Testis (tissue), 3 donors: ENCODE data around the gene BSG. TPM values are rescaled to one million over a fixed set of nuclear protein-coding genes. Genes with fewer than 3 reads are reported as not detected.
"Not testable (repeated sequence)": the region's sequence is repeated elsewhere in the genome, so short reads cannot be mapped to it uniquely, and the experiment has no call there.

Source experiments
- DNase-seq: peaks from one replicate; pipeline ENCODE4 v3.0.0-alpha.2; 2019
- H3K27ac ChIP-seq, 2 donors: fragments of 200-600 bp; sonication (generic); one replicate each; pipeline ENCODE4 v1.5.1; 2019
- H3K27me3 ChIP-seq: fragments of 200-600 bp; sonication (generic); one replicate; pipeline ENCODE4 v1.5.1; 2019
- H3K36me3 ChIP-seq: fragments of 200-600 bp; sonication (generic); one replicate; pipeline ENCODE4 v1.5.1; 2017; ENCODE audit warnings: low read depth; ENCODE audit errors: missing control alignments
- H3K4me1 ChIP-seq: fragments of 200-600 bp; sonication (generic); one replicate; pipeline ENCODE4 v1.5.1; 2019
- H3K4me3 ChIP-seq, 2 donors: fragments of 200-600 bp; sonication (generic); one replicate each; pipeline ENCODE4 v1.5.1; 2017 to 2019
- H3K9me3 ChIP-seq: fragments of 200-600 bp; sonication (generic); one replicate; pipeline ENCODE4 v1.5.1; 2017
- CTCF ChIP-seq, 3 experiments: fragments of 450-650 bp in 2 of 3; fragments of 200-600 bp in 1 of 3; sonication (generic) in 1 of 3; IDR thresholded peaks; one replicate each; pipeline ENCODE4 v1.5.1; 2016 to 2019; ENCODE audit warnings: antibody characterized with exemption in 3 of 3, mild to moderate bottlenecking in 2 of 3, moderate library complexity in 1 of 3
- POLR2A ChIP-seq: fragments of 450-650 bp; IDR thresholded peaks from one replicate; pipeline ENCODE4 v1.6.1; 2017; ENCODE audit warnings: antibody characterized with exemption, mild to moderate bottlenecking, moderate library complexity
- WGBS, 2 donors: methylation state at CpG; one replicate each; pipeline ENCODE4 v1.1.5; 2018; 5-methylcytosine and 5-hydroxymethylcytosine counted together
- intact Hi-C: fragments of 100-400 bp; cut with DNase I; formaldehyde crosslinking; loops from one replicate; pipeline ENCODE4 v1.15.1; 2023; ENCODE audit warnings: low total_unique reads
- polyA plus RNA-seq: library from polyadenylated mRNA; stranded (reverse); fragments of 350-450 nt; fragmentation: Illumina TruSeq; extraction: RNeasy Lipid Tissue Mini Kit (QIAGEN cat#74804); gene quantifications from one replicate; pipeline ENCODE4 v1.2.3, GENCODE V29; 2014; ENCODE audit warnings: low read depth, low replicate concordance; ENCODE audit not compliant: insufficient read depth
- total RNA-seq, 2 donors: library from RNA; depleted of rRNA; stranded (reverse); fragments of >200 nt; gene quantifications; one replicate each; pipeline ENCODE4 v1.2.3, GENCODE V29; 2016

BSG gene
- total and polyA plus RNA-seq, 3 donors from 2014 or later: 870 to 1,458 (median 1,391) TPM

GRCh38 chr19:623175-623916, 51.0 kb downstream of the BSG start:
- TF ChIP-seq CTCF (IDR thresholded peaks at IDR 0.05) (no peak), POLR2A (no peak)
- H3K4me1 ChIP-seq: no peaks in the 10 kb centered on the region
- intact Hi-C loops: no loop called here
- no peaks in the 10 kb centered on the region for H3K27me3 ChIP-seq
- H3K9me3 ChIP-seq: no peaks in the 10 kb centered on the region
- H3K4me3 ChIP-seq: no peak overlapping the region
- no peaks in the 10 kb centered on the region for H3K36me3 ChIP-seq
- no peak overlapping the region for H3K27ac ChIP-seq
- no peak for DNase-seq
- 62 to 71% methylated on average over 12 to 44 of the region's 44 CpGs for WGBS, 2 donors

- no peak for TF ChIP-seq POLR2A
- TF ChIP-seq CTCF (IDR thresholded peaks at IDR 0.05): no peak
- 59 to 68% methylated on average over 24 of the region's 24 CpGs for WGBS, 2 donors
- intact Hi-C loops: no loop called here
- H3K36me3 ChIP-seq: no peaks in the 10 kb centered on the region
- peak; percentile 56 for DNase-seq
- H3K27ac ChIP-seq: peak overlapping the region; percentile 36 to 63
- no peaks in the 10 kb centered on the region for H3K27me3 ChIP-seq
- H3K4me1 ChIP-seq: no peaks in the 10 kb centered on the region
- no peak overlapping the region for H3K4me3 ChIP-seq
- H3K9me3 ChIP-seq: no peaks in the 10 kb centered on the region
Observed at GRCh38 chr19:623974-624373, 51.6 kb downstream of the BSG start.

- no peak for DNase-seq
- Histone ChIP-seq H3K4me3 (no peak overlapping the region), H3K27ac (peak overlapping the region; percentile 36 to 63), H3K36me3 (no peaks in the 10 kb centered on the region), H3K27me3 (no peaks in the 10 kb centered on the region), H3K9me3 (no peaks in the 10 kb centered on the region), H3K4me1 (no peaks in the 10 kb centered on the region)
- TF ChIP-seq POLR2A (no peak), CTCF (IDR thresholded peaks at IDR 0.05) (no peak)
- WGBS, 2 donors: 92% methylated on average over 15 to 17 of the region's 24 CpGs
- intact Hi-C loops: no loop called here
Observed at GRCh38 chr19:624433-625109, 52.2 kb downstream of the BSG start.

- no peak for TF ChIP-seq CTCF (IDR thresholded peaks at IDR 0.05)
- TF ChIP-seq POLR2A: no peak
- 84 to 86% methylated on average over 4 to 5 of the region's 5 CpGs for WGBS, 2 donors
- H3K36me3 ChIP-seq: no peaks in the 10 kb centered on the region
- DNase-seq: no peak
- H3K27me3 ChIP-seq: no peaks in the 10 kb centered on the region
- no peaks in the 10 kb centered on the region for H3K9me3 ChIP-seq
- no peaks in the 10 kb centered on the region for H3K4me1 ChIP-seq
- no peak overlapping the region for H3K4me3 ChIP-seq
- intact Hi-C loops: no loop called here
- no peak overlapping the region for H3K27ac ChIP-seq
Observed at GRCh38 chr19:625257-625656, 52.9 kb downstream of the BSG start.

GRCh38 chr19:626566-626965, 54.2 kb downstream of the BSG start:
- H3K9me3 ChIP-seq, H3K4me1 ChIP-seq, H3K4me3 ChIP-seq, H3K36me3 ChIP-seq, H3K27ac ChIP-seq, H3K27me3 ChIP-seq, DNase-seq, intact Hi-C loops: not testable (repeated sequence)
- WGBS, 2 donors: 95% methylated on average over 7 of the region's 7 CpGs
